CD4-positive, alpha-beta T cell treated with Interleukin-4 for 4 hours (primary cell): ENCODE data around the gene SHISA6.
"Not testable (repeated sequence)": the region's sequence is repeated elsewhere in the genome, so short reads cannot be mapped to it uniquely, and the experiment has no call there.

Experiments used
- DNase-seq: peaks from one replicate; pipeline ENCODE4 v3.0.0-alpha.2; 2020

Gene SHISA6

GRCh38 chr17:11267999-11268575, 27.1 kb downstream of the SHISA6 start:
- no peak for DNase-seq

DNA sequence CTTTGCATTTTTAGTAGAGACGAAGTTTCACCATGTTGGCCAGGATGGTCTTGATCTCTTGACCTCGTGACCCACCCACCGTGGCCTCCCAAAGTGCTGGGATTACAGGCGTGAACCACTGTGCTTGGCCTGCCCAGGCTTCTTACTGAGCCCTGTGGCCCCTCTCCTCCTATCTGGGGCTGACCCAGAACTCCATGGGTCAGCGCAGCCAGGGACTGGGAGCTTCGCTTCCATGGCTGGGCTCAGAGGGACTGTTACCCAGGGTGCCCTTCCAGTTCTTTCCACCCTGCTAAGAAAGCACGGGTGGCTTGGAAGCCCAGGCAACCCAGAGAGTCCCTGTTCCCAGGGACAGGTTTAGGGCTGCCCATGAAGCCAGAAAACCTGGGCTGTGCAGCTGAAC, 28.2 kb downstream of the SHISA6 start:
- DNase-seq, result no peak

DNA sequence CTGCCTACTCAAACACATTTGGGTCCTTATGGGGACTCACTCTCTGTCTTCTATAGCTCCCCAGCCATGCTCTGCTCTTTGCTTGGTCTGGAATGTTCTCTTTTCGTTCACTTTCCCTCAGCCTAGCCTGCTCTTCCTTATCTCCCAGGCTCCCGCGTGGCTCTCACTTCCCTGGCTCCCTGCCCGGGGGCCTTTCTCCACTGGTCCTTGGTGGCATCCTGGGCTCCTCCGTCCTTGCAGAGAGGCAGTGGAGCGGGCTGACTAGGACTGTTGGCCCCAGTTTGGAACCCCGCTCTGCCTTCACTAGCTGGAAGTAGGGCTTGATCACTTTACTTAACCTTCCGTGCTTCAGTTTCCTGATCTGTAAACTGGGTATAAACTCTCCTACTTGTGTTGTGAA, 31.2 kb downstream of the SHISA6 start:
- DNase-seq, result no peak

GRCh38 chr17:11273596-11273995, 32.6 kb downstream of the SHISA6 start:
- DNase-seq, result no peak

DNA sequence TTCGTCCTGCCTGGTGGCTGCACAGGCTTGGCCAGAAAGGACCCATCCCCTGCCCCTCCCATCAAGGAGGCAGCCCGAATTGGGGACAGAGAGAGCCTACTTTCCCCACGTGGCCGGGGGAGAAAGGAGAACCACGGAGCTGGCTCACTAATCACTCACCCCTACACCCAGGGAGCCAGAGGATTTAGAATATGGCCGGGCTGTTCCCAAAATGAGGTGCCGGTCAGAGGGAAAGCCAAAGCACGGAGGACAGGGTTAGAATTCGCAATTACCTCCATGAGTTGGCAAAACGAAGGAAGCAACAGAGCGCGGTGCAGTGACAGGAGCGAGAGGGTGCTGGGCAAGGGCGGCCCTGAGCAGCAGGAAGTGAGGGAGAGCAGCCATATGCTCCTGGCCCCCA, 33.1 kb downstream of the SHISA6 start:
- no peak for DNase-seq

- no peak for DNase-seq
These were observed 35.5 kb downstream of the SHISA6 start for GRCh38 chr17:11276486-11276885.

DNA sequence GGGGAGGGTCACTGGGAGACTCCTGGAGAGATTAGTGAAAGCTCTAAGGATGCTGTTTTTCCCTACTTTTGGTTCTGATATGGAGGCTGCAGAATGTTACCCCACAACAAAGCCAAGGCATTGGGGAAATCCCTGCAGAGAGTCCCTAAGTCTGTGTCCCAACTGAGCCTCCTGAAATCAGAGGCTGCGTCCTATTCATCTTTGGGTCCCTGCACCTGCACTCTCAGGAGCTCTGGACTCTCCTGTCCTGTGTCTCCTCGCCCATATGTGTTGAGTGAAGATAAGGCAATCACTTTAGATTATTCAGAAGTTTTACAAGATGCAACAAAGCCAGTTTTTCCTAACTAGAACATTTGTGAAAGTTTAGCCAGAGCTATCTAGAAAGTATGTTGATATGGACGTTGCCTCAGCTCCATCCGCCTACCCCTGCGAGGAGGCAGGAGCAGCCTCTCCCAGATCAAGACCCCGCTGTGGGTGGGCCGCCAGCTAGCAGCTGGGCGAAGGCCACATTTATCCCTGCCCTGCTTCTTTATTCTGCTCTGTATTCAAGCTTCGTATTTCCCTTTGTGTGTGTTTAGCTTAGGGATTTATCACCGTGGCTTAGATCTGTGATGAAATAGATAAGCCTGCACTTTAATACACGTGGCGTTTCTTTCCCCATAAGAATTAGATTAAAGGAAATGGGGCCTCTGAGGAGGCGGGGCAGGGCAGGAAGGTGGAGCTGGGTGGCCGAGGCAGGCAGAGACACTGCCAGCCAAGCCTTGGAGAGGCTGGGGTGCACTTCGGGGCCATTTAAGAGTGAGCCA, 37.4 kb downstream of the SHISA6 start:
- no peak for DNase-seq

- DNase-seq, result no peak
These were observed 37.9 kb downstream of the SHISA6 start for GRCh38 chr17:11278992-11279270.

GRCh38 chr17:11279776-11280344, 38.8 kb downstream of the SHISA6 start:
- DNase-seq, result no peak

- DNase-seq, result no peak
These were observed 41.6 kb downstream of the SHISA6 start for GRCh38 chr17:11282586-11282985.

GRCh38 chr17:11284811-11285210, 43.8 kb downstream of the SHISA6 start:
- DNase-seq, result no peak

- DNase-seq, result no peak
These were observed 44.9 kb downstream of the SHISA6 start for GRCh38 chr17:11285946-11286345.

DNA sequence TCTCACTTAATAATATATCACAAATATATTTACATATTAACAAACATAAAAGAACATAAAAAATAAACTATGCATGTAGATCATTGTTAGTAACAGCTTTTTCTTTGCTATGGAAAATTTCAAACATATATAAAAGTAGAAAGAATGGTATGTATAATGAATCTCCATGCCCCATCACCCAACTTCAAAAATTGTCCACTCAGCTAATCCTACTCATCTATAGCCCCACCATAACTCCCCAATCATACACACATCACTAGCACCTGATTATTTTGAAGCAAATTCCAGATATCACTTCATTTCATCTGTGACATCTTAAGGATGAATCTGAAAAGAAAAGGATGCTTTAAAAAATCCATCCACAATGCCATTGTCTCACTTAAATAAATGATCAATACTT, 46.8 kb downstream of the SHISA6 start:
- DNase-seq, result no peak

GRCh38 chr17:11290814-11291213, 49.8 kb downstream of the SHISA6 start:
- DNase-seq, result no peak

GRCh38 chr17:11292491-11292890, 51.5 kb downstream of the SHISA6 start:
- no peak for DNase-seq

DNA sequence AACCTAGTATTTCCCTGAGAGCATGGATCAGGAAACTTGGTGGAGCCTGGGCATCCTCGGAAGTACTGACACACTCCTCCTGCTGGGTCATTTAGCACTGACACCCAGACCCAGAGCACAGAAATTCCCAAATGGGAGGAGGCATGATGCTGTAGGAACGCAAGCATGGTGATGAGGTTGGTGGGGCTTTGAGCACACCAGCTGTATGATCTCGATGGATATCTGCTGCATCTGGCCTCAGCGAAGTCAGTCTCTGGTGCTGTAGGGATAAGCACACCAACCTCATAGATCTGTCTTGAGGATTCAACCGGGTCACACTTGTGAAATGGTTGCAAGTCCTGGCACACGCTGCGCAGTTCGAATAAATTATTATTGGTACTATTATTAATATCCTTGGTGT, 52.5 kb downstream of the SHISA6 start:
- no peak for DNase-seq

- no peak for DNase-seq
These were observed 53.8 kb downstream of the SHISA6 start for GRCh38 chr17:11294826-11295225.

DNA sequence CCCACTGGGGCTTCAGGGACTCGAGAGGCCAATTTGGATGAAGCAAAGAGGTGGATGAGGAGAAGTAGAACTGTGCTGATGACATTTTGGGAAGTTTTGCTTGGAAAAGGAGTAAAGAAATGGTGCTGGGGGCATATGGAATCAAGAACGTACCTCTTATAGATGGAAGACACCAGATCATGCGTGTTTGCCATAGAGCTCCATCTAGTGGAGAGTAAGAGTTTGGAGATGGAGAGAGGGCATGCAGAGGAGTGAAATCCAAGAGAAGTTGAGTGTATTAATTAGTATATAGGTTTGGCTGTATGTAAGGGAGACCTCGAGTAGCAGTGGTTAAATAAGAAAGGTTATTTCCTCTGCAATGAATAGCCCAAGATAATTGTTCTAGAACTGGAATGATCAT, 56.0 kb downstream of the SHISA6 start:
- no peak for DNase-seq

- no peak for DNase-seq
These were observed 57.4 kb downstream of the SHISA6 start for GRCh38 chr17:11298401-11298800.

- DNase-seq, result no peak
These were observed 59.2 kb downstream of the SHISA6 start for GRCh38 chr17:11300201-11300600.

DNA sequence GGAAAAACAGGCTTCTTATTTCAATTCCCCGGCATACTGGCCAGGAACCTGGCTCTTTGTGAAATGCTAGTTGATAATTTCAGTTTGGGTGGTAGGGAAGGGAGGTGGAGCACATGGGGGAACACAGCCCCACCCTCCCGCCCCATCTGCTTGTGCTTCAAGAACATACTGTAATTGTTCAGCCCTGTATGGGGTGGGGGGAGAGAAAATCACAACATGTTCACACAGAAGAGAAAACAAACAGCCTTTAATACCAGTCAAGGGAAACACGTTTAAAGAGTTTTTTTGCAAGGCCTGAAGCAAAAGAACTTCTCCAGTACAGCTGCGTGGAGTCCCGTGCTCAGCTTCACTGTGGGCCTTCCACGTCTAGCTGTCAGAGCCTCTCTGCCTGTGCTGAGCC, 59.7 kb downstream of the SHISA6 start:
- no peak for DNase-seq

GRCh38 chr17:11301874-11302273, 60.9 kb downstream of the SHISA6 start:
- DNase-seq, result not testable (repeated sequence)

- DNase-seq, result no peak
These were observed 61.6 kb downstream of the SHISA6 start for GRCh38 chr17:11302401-11303186.
